ENCODE data around the gene NFIX. TPM values are rescaled to one million over a fixed set of nuclear protein-coding genes. Genes with fewer than 3 reads are reported as not detected.
A peak's percentile ranks its signal among the peaks of the same experiment; 100 is the strongest.

The NFIX gene
- total and polyA plus RNA-seq, 9 of the 15 experiments (the other 6 are each of a cell fraction or from before 2014, with no cell fraction given): 0.28 to 26.8 (median 5.4) TPM

- TF ChIP-seq ZNF609 (CRISPR knock-in tag; IDR thresholded peaks at IDR 0.05; ENCODE audit: borderline replicate concordance) (no peak), SMARCA4 (IDR thresholded peaks at IDR 0.05) (0 out of 2 replicates have a peak, but pooled peaks have one; percentile 12), HDAC1 (IDR thresholded peaks at IDR 0.05) (0 out of 4 replicates have a peak, but pooled peaks of 1 of the 2 experiments have one; percentile 11), ZNF134 (CRISPR knock-in tag; conservative IDR thresholded peaks at IDR 0.05) (no peak), CEBPB (tag; IDR thresholded peaks at IDR 0.05) (peak; percentile 37; the same call in 1 of the 2 replicates), MEF2A (IDR thresholded peaks at IDR 0.05; ENCODE audit: control insufficient read depth, low read depth, low read length) (no peak), SNAPC5 (CRISPR knock-in tag; IDR thresholded peaks at IDR 0.05) (no peak), TCF3 (CRISPR knock-in tag; IDR thresholded peaks at IDR 0.05) (no peak), GATA2 (CRISPR knock-in tag; IDR thresholded peaks at IDR 0.05) (no peak), ZNF780A (CRISPR knock-in tag; IDR thresholded peaks at IDR 0.05) (0 out of 2 replicates have a peak, but pooled peaks have one; percentile 15), ZNF121 (CRISPR knock-in tag; conservative IDR thresholded peaks at IDR 0.05) (peak; percentile 93), ZBTB40 (IDR thresholded peaks at IDR 0.05) (peak; percentile 42; the same call in 1 of the 2 replicates), ZBTB40 (CRISPR knock-in tag; IDR thresholded peaks at IDR 0.05) (no peak), TBP (optimal IDR thresholded peaks at IDR 0.05; ENCODE audit: low read depth, low read length) (no peak)
Measured at GRCh38 chr19:13101590-13102415, 106.5 kb downstream of the NFIX start (continued).
